ENCODE measurements around the gene EPB42. TPM values are rescaled to one million over a fixed set of nuclear protein-coding genes. Genes with fewer than 3 reads are reported as not detected.

Gene EPB42
- total RNA-seq = not detected
- not detected for polyA plus RNA-seq
- long read RNA-seq, donor 1 = 0 reads
- long read RNA-seq, donor 2 = 0 reads
- long read RNA-seq, donor 3 = 0 reads
- long read RNA-seq, donor 4 = 0 reads

GRCh38 chr15:43220991-43221403 is at the start of gene EPB42:
EPB42 (minus strand) TSS chr15:43221018; CDS start chr15:43220825, 193 bp downstream.
- no peak for DNase-seq
- intact Hi-C loops (cut with DNase I) = no loop called here
- ATAC-seq = no peak
- WGBS = 51% methylated on average over 3 of the region's 3 CpGs
- H3K27ac ChIP-seq (ENCODE audit: low read length) = no peak within 1 kb of the TSS
- no peaks in the 10 kb centered on the region for H3K4me1 ChIP-seq (ENCODE audit: control insufficient read depth, insufficient read depth, low read length)
- no peaks in the 10 kb centered on the region for H3K9me3 ChIP-seq (ENCODE audit: control insufficient read depth, low read length)
- no peaks in the 10 kb centered on the region for H3K27me3 ChIP-seq (ENCODE audit: control insufficient read depth, insufficient read depth)
- no peak within 1 kb of the TSS for H3K4me3 ChIP-seq (ENCODE audit: low read length)

GRCh38 chr15:43270113-43270665 is 49.4 kb upstream of the EPB42 start:
- H3K9me3 ChIP-seq (ENCODE audit: control insufficient read depth, low read length) = no peaks in the 10 kb centered on the region
- no peak for ATAC-seq
- H3K4me3 ChIP-seq (ENCODE audit: low read length) = no peak overlapping the region
- H3K27ac ChIP-seq (ENCODE audit: low read length) = no peak overlapping the region
- intact Hi-C loops (cut with DNase I) = no loop called here
- DNase-seq = no peak
- H3K27me3 ChIP-seq (ENCODE audit: control insufficient read depth, insufficient read depth) = no peaks in the 10 kb centered on the region
- WGBS = 81% methylated on average over 5 of the region's 5 CpGs
- H3K4me1 ChIP-seq (ENCODE audit: control insufficient read depth, insufficient read depth, low read length) = no peaks in the 10 kb centered on the region

- intact Hi-C loops (cut with DNase I) = no loop called here
- H3K4me3 ChIP-seq (ENCODE audit: low read length) = no peak overlapping the region
- no peaks in the 10 kb centered on the region for H3K9me3 ChIP-seq (ENCODE audit: control insufficient read depth, low read length)
- H3K27me3 ChIP-seq (ENCODE audit: control insufficient read depth, insufficient read depth) = no peaks in the 10 kb centered on the region
- H3K27ac ChIP-seq (ENCODE audit: low read length) = no peak overlapping the region
- no peaks in the 10 kb centered on the region for H3K4me1 ChIP-seq (ENCODE audit: control insufficient read depth, insufficient read depth, low read length)
- ATAC-seq (peak in 1 of 2 donors; percentile 49), DNase-seq (no peak)
- 51% methylated on average over 11 of the region's 11 CpGs for WGBS
These were observed 47.6 kb upstream of the EPB42 start for GRCh38 chr15:43268111-43269105.

- no peak overlapping the region for H3K27ac ChIP-seq (ENCODE audit: low read length)
- DNase-seq = no peak
- no peaks in the 10 kb centered on the region for H3K9me3 ChIP-seq (ENCODE audit: control insufficient read depth, low read length)
- ATAC-seq = no peak
- no peaks in the 10 kb centered on the region for H3K27me3 ChIP-seq (ENCODE audit: control insufficient read depth, insufficient read depth)
- 86% methylated on average over 2 of the region's 2 CpGs for WGBS
- H3K4me3 ChIP-seq (ENCODE audit: low read length) = no peak overlapping the region
- intact Hi-C loops (cut with DNase I) = no loop called here
- H3K4me1 ChIP-seq (ENCODE audit: control insufficient read depth, insufficient read depth, low read length) = no peaks in the 10 kb centered on the region
These were observed 46.6 kb upstream of the EPB42 start for GRCh38 chr15:43267439-43267838.

- Histone ChIP-seq H3K4me1 (ENCODE audit: control insufficient read depth, insufficient read depth, low read length) (no peaks in the 10 kb centered on the region), H3K27me3 (ENCODE audit: control insufficient read depth, insufficient read depth) (no peaks in the 10 kb centered on the region), H3K4me3 (ENCODE audit: low read length) (no peak within 1 kb of the TSS), H3K27ac (ENCODE audit: low read length) (no peak within 1 kb of the TSS), H3K9me3 (ENCODE audit: control insufficient read depth, low read length) (no peaks in the 10 kb centered on the region)
- ATAC-seq (peak in 1 of 2 donors; percentile 16), DNase-seq (no peak)
- 66% methylated on average over 8 of the region's 8 CpGs for WGBS
- intact Hi-C loops (cut with DNase I) = no loop called here
These were observed 46.0 kb upstream of the EPB42 start, which contains the start of gene TGM5 for GRCh38 chr15:43266834-43267233. TGM5 (minus strand) TSS chr15:43266928; CDS start chr15:43266849, 79 bp downstream.

- H3K27me3 ChIP-seq (ENCODE audit: control insufficient read depth, insufficient read depth) = no peaks in the 10 kb centered on the region
- no peak for DNase-seq
- H3K4me3 ChIP-seq (ENCODE audit: low read length) = no peak overlapping the region
- intact Hi-C loops (cut with DNase I) = no loop called here
- no peaks in the 10 kb centered on the region for H3K4me1 ChIP-seq (ENCODE audit: control insufficient read depth, insufficient read depth, low read length)
- no peak overlapping the region for H3K27ac ChIP-seq (ENCODE audit: low read length)
- WGBS = 95% methylated on average over 2 of the region's 2 CpGs
- no peak for ATAC-seq
- no peaks in the 10 kb centered on the region for H3K9me3 ChIP-seq (ENCODE audit: control insufficient read depth, low read length)
These were observed 45.6 kb upstream of the EPB42 start for GRCh38 chr15:43266386-43266785.

- WGBS = 89% methylated on average over 19 of the region's 19 CpGs
- DNase-seq = no peak
- no peak overlapping the region for H3K4me3 ChIP-seq (ENCODE audit: low read length)
- no peaks in the 10 kb centered on the region for H3K9me3 ChIP-seq (ENCODE audit: control insufficient read depth, low read length)
- H3K27ac ChIP-seq (ENCODE audit: low read length) = no peak overlapping the region
- ATAC-seq = no peak
- intact Hi-C loops (cut with DNase I) = no loop called here
- H3K27me3 ChIP-seq (ENCODE audit: control insufficient read depth, insufficient read depth) = no peaks in the 10 kb centered on the region
- no peaks in the 10 kb centered on the region for H3K4me1 ChIP-seq (ENCODE audit: control insufficient read depth, insufficient read depth, low read length)
These were observed 39.3 kb upstream of the EPB42 start for GRCh38 chr15:43260011-43260615.

GRCh38 chr15:43258781-43259180 is 38.0 kb upstream of the EPB42 start:
- Histone ChIP-seq H3K27ac (ENCODE audit: low read length) (no peak overlapping the region), H3K4me3 (ENCODE audit: low read length) (no peak overlapping the region), H3K4me1 (ENCODE audit: control insufficient read depth, insufficient read depth, low read length) (no peaks in the 10 kb centered on the region), H3K9me3 (ENCODE audit: control insufficient read depth, low read length) (no peaks in the 10 kb centered on the region), H3K27me3 (ENCODE audit: control insufficient read depth, insufficient read depth) (no peaks in the 10 kb centered on the region)
- no peak for ATAC-seq
- no peak for DNase-seq
- 85% methylated on average over 8 of the region's 8 CpGs for WGBS
- intact Hi-C loops (cut with DNase I) = no loop called here

GRCh38 chr15:43256341-43256740 is 35.5 kb upstream of the EPB42 start:
- Histone ChIP-seq H3K27me3 (ENCODE audit: control insufficient read depth, insufficient read depth) (no peaks in the 10 kb centered on the region), H3K9me3 (ENCODE audit: control insufficient read depth, low read length) (no peaks in the 10 kb centered on the region), H3K4me3 (ENCODE audit: low read length) (no peak overlapping the region), H3K4me1 (ENCODE audit: control insufficient read depth, insufficient read depth, low read length) (no peaks in the 10 kb centered on the region), H3K27ac (ENCODE audit: low read length) (no peak overlapping the region)
- ATAC-seq = no peak
- intact Hi-C loops (cut with DNase I) = no loop called here
- WGBS = 81% methylated on average over 7 of the region's 7 CpGs
- no peak for DNase-seq

GRCh38 chr15:43255376-43255775 is 34.6 kb upstream of the EPB42 start:
- Histone ChIP-seq H3K4me3 (ENCODE audit: low read length) (no peak overlapping the region), H3K4me1 (ENCODE audit: control insufficient read depth, insufficient read depth, low read length) (no peaks in the 10 kb centered on the region), H3K9me3 (ENCODE audit: control insufficient read depth, low read length) (no peaks in the 10 kb centered on the region), H3K27ac (ENCODE audit: low read length) (no peak overlapping the region), H3K27me3 (ENCODE audit: control insufficient read depth, insufficient read depth) (no peaks in the 10 kb centered on the region)
- WGBS = 66% methylated on average over 2 of the region's 2 CpGs
- DNase-seq (no peak), ATAC-seq (no peak)
- intact Hi-C loops (cut with DNase I) = no loop called here

All from right cardiac atrium (tissue), 5 donors.